GM19372 (cell line): Measurements from ENCODE around the gene PARN.

Experiments
- ATAC-seq: cut with Tn5 transposase; IDR thresholded peaks from one replicate; pipeline ENCODE4 v1.9.1; 2021; ENCODE audit warnings: mild to moderate bottlenecking, low read depth, moderate library complexity; ENCODE audit not compliant: unreplicated experiment

Gene PARN

DNA sequence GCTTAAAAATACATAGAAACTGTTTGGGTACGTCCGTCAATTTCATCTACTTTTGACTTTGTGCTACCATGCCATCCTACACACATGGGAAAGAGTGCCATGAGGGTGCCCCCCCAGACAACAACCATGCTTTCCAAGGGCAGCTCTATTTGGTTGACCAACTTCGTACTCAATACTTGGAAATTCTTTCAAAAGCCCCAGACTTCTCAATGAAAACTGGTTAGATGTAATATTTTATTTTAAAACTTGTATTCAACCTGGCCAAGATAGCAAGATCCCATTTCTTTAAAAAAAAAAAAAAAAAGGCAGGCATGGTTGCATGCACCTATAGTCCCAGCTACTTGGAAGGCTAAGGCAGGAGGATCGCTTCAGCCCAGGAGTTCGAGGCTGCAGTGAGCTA is 98.4 kb downstream of the PARN start:
- ATAC-seq, result no peak

- ATAC-seq, result no peak
These were observed 99.0 kb downstream of the PARN start for GRCh38 chr16:14531101-14531500.

DNA sequence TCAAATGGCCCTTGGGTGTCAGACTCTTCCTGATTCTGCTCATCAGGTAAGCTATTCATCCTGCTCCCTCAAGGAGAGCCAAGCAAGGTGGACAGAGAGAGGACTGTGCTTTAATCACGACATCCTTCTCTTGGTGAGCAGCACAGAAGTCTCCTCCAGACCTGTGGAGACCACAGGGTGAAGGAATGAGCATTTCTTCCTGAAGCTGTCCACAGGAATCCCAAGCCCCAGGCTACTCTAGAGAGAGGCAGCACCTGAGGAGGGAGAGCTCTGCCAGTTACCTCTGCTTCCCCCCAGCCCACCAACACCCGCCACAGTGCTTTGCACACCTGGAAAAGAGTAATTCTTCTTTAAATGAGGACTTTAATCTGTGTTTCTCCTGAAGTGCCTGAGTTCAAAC is 100.0 kb downstream of the PARN start:
- ATAC-seq, result no peak

GRCh38 chr16:14529010-14529669 is 100.9 kb downstream of the PARN start:
- no peak for ATAC-seq

DNA sequence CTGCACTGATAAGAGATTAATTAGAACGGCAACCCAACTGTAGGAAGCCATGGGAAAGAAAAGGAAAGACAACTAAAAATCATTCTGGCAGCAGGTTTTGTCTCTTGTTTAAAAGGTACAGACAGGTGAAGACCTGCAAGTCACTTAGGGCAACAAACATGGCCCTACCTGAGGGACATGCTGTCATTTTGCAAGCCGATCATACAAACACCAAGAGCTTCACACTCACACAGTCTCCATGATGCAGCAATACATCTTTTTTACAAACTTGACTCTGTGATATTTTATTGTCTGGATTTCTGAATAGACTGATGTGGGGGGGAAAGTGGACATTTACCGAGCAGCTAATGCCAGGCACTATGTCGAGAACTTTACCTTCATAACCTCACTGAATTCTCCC is 101.8 kb downstream of the PARN start:
- ATAC-seq, result no peak

- ATAC-seq, result no peak
These were observed 102.5 kb downstream of the PARN start for GRCh38 chr16:14527411-14528044.

DNA sequence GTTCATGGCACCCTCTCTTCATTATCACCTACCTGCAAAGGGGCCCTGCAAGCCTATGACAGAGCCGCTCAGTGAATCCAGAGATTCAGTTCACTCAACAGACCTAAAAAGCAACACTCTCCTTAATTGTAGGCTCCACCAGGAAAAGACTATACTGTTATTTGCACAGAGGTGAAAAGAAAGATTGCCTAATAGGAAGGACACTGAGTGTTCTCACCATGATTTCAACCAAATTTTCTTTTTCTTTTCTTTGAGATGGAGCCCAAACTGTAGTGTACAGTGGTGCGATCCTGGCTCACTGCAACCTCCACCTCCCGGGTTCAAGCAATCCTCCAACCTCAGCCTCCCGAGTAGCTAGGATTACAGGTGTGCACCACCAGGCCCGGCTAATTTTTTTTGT is 104.5 kb downstream of the PARN start:
- no peak for ATAC-seq

DNA sequence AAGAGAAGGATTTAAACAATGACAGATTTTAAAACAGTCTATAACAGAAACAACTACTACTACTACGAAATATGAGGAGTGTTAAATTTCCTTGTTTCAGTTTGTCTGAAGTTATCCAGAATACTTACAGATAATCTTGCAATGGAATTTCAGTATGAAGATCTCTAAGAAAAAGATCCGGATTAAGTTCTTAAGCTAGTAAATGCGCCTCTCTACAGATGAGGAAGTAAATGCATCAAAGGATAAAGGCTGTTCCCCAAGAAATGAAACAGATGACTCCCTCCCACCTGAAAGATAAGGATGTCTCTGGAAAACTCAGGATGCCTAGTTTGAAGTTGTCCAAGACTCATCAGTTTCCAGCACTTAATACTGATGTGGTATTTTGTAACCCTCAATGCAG is 105.1 kb downstream of the PARN start:
- no peak for ATAC-seq

- ATAC-seq, result no peak
These were observed 106.4 kb downstream of the PARN start for GRCh38 chr16:14523632-14524031.

- ATAC-seq, result no peak
These were observed 107.4 kb downstream of the PARN start for GRCh38 chr16:14522671-14523070.

GRCh38 chr16:14520753-14521152 is 109.3 kb downstream of the PARN start:
- no peak for ATAC-seq

GRCh38 chr16:14514967-14515366 is 115.1 kb downstream of the PARN start:
- ATAC-seq, result no peak

DNA sequence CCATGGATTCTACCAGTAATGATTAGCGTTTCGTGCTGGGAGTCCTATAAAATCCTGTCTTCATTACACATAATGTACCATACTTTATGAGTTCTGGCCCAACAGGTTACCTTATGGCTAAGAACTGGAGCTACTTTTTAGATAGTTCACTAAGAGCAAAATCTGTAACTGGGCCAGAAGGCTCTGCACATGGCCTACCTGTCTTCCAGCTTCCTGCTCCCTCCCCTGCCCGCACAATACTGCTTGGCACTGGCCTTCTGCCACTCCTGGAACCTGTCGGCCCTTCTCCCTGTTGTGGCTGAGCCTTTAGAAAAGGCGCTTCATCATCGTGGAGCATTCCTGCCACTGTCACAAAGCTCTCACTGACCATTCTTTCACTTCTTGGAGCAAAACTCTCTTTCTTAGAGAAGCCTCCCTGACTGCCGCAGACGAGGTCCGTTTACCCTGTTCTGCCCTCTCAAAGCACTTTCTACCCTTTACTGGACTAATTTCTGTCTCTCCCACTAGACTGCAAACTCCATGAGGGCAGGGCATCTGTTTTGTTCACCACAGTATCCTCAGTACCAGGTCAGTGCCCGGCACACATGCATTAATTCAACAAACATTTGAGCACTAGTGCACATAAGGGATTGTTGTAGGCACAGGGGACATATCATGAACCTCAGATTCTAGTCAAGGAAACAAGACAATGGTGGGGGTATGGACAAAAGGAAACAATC is 116.5 kb downstream of the PARN start:
- ATAC-seq, result no peak

GRCh38 chr16:14511800-14512135 is 118.3 kb downstream of the PARN start:
- no peak for ATAC-seq

DNA sequence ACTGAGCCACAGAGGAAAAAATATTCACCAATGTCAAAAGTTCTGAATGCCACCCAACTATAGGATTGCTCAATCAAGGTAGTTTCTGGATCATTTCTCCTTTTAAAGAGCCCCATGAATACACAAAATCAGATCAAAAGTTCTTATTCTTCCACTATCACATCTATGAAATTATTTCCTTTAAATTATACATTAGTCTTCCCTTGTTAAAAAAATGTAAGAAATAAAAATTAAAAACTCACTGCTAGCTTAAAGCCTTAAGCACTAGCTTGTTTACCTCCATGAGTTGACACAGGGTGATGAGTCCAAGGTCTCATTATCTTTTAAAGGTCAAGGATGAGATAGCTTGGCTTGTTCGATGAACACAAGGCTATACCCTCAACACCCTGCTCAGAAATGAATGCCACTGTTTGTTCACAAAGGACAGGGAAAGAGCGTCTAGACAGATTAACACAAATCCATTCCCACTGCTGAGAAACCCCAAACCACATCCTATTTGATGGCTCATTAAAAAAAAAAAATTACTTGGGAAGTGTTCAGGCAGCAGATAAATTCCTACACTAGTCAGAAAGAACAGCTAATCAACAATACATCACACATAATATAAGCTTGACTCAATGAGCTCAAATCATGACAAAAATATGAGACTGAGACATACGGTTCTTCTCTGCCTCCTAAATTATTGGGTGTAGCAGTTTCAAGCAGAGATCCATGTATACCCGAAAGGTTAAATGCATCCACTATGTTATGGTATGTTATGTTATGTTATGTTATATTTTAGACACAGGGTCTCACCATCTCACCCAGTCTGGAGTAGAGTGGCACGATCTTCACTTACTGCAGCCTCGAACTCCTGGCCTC is 118.9 kb downstream of the PARN start:
- ATAC-seq, result no peak

- ATAC-seq, result no peak
These were observed 119.5 kb downstream of the PARN start for GRCh38 chr16:14510581-14510938.

DNA sequence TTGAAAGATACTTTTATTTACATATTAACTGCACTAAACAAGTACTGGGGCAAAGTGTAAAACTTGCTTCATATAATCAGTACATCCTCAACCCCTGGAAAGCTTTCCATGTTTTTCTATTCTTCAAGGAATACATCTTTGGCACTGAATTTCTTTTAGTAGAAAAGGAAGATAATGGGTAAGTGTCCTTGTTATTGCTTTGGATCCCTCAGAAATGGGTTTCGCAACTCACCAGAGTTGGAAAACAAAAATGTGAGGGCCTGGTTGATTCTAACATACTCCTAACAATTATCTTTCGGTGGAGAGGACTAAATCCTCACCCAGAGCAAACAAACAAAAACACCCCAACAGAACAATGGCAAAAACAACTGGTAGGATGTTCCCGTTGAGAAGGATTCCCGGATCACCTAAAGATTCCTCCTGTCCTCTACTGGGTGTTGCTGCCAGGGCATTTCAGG is 120.4 kb downstream of the PARN start:
- no peak for ATAC-seq

GRCh38 chr16:14509055-14509454 is 121.0 kb downstream of the PARN start:
- ATAC-seq, result no peak

- no peak for ATAC-seq
These were observed 124.2 kb downstream of the PARN start for GRCh38 chr16:14505846-14506245.

GRCh38 chr16:14502932-14503741 is 126.9 kb downstream of the PARN start:
- ATAC-seq, result peak; percentile 76
